G401 (cell line): Measurements from ENCODE around the gene CFAP157. TPM values are rescaled to one million over a fixed set of nuclear protein-coding genes. Genes with fewer than 3 reads are reported as not detected.

Source experiments
- DNase-seq: peaks from one replicate; pipeline ENCODE4 v3.0.0-alpha.2; 2015; ENCODE audit warnings: low spot score
- in situ Hi-C: cut with HindIII; loops from 2 replicates; pipeline ENCODE4 v1.10.0; 2016; ENCODE audit warnings: low sequenced_read_pairs, mixed read lengths
- total RNA-seq: library from RNA; depleted of rRNA; stranded (reverse); fragments of >200 nt; shearing (Covaris generic); gene quantifications from 2 replicates; pipeline ENCODE4 v1.2.3, GENCODE V29; 2014; rRNA removed

CFAP157 gene
- total RNA-seq = not detected in 2 replicates

DNA sequence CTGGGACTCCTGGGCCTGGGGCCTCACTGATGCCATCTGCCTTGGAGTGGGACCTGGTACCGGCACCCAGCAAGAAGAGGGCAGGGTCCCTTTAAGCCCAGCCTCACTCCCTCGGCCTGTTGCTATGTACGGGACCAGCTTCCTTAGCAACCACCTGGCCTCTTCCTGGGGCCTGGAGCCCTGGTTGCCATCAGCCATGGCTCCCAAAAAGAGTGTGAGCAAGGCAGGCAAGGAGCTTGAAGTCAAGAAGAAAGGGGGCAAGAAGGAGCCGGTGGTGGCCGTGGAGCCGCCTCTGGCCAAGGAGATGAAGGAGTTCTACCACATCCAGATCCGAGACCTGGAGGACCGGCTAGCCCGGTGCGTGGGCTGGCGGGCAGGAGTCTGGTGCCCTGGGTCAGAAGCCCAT lies at the start of gene CFAP157:
CFAP157 (plus strand) TSS at position 153 of the 406 bp plus-strand sequence; CDS start at position 197, 44 bp downstream.
- in situ Hi-C loops = no loop called here
- DNase-seq = no peak

DNA sequence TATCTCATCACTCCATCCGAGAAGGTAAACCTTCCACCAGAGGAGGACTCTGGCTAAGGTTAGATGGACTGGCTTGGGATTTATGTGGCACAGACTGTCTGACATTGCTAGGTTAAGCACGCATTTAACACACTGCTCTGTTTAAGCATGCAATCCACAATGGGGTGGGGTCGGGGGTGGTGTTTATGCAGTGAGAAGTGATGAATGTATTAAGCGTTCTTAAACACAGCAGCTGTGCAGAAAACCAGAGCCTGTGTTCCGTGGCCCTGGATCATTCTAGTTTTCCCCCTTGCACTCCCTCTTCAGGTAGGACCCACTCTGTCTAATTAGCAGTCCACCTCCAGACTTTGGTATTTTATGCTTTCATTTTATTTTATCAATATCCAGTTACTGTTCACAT lies 48.4 kb upstream of the CFAP157 start:
- no peak for DNase-seq
- in situ Hi-C loops = no loop called here

DNA sequence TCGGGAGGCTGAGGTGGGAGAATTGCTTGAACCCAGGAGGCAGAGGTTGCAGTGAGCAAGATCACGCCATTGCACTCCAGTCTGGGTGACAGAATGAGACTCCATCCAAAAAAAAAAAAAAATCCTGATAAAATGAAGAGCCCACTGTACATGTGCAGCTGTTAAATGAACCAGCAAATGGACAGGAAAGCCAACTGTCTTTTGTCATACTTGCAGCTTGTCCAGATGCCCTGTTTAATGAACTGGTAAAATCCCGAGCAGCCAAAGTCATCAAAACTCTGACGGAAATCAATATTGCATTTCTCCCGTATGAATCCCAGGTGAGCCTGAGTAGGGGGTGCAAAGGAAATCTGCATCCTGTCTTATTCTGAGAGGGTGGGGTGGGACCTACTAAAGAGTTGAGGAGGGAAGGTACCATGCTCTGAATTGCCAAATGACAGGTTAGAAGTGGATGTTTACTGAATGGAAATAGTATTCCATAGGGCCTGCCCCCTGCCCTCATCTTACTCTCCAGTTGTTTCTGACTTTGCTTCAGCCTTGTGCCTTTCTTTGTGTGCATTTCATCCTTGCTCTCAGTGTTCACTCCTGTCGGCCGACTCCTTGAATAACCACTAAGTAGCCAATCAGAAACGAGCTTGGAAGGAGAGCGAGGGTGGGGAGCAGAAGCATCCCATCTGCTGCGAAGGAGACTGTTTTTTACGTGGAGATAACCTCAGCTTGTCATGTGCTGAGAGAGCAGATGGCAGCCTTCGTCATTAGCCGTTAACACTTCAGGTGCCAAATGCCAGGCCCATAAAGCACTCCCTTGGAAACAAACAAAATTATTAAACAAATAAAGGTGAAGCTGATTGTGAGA lies 45.7 kb upstream of the CFAP157 start:
- in situ Hi-C loops = no loop called here
- peak; percentile 99 for DNase-seq

DNA sequence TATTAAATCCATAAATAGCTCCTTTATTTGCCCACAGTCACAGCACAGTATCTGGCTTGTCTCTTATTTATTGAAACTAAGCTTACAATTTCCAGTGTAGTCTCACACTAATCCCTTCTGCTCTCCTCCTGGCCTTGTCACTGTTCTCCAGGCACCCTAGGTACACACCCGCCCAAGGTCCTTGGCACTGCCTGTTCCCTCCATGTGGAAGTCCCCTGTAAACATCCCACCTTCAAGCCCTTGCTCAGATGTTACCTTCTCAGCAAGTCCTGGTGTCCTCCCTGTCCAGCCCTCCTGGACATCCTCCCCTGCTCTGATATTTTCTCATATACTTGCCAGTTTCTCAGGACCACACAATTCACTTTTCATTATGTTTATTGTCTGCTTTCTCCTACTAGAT lies 44.2 kb upstream of the CFAP157 start:
- in situ Hi-C loops = no loop called here
- DNase-seq = peak; percentile 57

DNA sequence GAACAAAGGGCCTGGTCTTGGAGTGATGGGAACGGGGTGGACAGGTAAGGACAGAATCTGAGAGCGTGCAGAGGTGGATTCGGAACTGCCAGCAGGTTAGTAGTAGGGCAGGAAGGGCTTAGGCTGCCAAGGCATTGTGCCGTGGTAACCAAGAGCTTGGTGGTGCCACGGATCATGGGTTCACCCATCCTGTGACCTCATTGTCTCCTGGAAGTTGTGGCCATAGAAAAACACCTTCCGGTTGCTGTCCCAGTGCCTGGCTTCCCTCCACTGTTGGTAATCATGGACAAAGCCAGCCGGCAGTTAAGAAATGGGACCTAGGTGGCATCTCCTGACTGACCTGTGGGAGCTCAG lies 42.5 kb upstream of the CFAP157 start:
- in situ Hi-C loops = no loop called here
- peak; percentile 52 for DNase-seq

DNA sequence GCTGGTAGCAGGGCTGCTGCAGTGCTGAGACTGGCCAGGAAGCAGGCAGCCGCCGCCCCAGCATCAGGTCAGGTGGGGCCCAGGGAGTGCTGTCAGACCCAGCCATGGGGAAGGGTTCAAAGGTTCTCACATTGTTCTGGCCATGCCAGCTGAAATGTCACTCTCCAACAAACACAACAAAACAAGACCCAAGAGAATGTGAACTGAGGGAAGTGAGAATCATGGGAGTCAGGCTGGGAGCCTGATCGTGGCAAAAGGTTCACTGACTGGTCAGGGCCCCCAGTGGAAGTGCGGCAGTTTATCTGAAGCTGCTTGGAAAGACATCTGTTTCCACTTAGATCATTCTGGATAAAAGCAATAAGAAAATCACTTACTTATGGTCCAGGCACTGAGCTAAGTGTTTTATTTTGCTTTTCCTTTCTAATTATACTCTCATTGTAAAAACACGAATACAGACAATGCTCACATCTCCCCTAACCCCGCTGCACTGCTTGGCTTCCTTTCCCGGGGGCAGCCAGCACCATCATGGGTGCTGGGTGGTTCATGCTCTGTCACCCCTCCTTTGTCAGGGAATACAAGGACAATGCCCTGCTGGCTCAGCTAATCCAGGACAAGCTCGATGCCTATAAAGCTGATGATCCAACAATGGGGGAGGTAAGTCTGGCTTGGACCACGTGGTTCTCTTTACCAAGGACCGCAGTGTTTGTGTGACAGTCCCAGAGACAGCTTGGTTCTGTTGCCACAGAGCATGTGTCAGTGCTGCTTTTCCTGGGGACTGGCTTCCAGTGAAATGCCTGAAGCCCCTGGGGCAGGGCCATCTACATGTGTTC lies 41.9 kb upstream of the CFAP157 start:
- in situ Hi-C loops = no loop called here
- DNase-seq = peak; percentile 73

DNA sequence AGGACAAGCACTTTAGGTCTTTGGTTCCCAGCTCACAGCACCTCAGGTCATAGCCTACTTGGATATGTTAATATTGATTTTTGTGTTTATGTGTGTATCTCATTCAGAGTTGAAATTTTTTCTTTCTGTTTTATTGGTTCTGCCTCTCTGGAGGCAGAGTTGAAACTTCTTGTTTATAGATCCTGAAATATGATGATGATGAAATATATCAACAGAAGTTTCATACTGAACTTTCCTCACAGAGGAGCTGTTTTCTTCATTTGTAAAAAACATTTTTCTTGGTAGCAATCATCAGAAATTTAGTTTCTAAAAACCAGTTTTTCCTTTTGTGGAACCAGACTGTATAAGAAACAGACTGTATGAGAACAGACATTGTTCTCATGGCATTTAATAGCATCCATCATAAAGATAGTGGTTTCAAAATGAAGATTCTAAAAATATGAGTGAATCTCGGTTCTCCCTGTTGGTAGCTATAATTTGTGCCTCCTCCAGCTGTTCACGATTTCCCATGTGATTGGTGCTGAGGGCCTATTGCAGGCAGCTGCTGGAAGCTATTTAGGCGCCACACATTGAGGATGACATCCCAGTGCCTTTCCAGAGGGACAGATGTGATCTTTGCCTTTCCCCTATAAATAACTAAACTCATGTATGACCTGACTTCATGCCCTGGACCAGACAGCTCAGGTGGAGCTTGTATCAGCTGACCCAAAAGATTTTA lies 39.5 kb upstream of the CFAP157 start:
- in situ Hi-C loops = no loop called here
- no peak for DNase-seq

DNA sequence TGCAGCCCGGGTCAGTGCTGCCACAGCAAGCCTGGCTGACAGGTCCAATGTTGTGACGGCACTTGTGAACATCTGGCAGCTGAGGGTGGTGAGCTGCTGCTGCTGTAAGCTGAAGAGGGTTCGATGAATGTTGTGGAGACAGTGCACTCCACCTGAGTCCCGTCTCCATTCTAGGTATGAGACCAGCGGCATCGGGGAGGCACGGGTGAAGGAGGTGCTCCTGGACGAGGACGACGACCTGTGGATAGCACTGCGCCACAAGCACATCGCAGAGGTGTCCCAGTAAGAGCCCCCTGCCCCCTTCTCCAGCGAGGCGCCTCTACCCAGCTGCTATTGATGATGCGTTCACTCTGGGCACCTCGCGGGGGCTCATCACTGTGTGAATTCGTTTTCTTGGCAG lies 38.9 kb upstream of the CFAP157 start:
- in situ Hi-C loops = no loop called here
- no peak for DNase-seq

DNA sequence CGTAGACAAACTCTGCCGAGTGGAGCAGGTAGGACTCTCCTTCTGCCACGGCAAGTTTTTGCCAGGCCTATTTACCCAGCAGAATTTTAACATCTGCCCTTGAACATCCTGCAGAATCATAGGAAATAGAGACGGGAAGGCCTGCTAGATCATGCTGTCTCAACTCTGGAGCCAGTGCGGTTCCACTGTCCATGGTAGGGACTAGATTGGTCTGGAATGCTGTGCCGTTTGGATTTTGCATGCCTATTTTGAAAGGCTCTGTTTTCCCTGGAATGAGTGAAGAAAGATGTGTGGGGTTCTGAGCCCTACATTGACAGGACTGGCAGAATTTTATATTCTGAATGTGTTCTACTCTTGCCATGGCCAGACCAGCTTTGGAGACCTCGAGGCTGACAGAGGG lies 33.6 kb upstream of the CFAP157 start:
- in situ Hi-C loops = no loop called here
- DNase-seq = no peak

DNA sequence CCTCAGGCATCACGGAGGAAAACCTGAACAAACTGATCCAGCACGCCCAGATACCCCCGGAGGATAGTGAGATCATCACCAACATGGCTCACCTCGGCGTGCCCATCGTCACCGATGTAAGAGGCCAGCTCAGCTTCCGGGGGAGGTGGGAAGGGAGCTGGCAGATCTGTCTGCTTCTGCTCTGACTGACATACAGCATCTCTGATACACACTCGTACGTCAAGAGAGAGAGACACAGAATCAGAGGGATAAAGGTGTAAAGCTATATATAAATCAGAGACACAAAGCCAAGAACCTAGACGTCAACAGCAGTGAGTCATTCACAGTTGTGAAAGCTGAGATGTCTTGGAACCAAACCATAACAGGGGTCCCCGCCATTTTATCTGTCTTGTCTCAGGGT lies 30.1 kb upstream of the CFAP157 start:
- no peak for DNase-seq
- in situ Hi-C loops = no loop called here

DNA sequence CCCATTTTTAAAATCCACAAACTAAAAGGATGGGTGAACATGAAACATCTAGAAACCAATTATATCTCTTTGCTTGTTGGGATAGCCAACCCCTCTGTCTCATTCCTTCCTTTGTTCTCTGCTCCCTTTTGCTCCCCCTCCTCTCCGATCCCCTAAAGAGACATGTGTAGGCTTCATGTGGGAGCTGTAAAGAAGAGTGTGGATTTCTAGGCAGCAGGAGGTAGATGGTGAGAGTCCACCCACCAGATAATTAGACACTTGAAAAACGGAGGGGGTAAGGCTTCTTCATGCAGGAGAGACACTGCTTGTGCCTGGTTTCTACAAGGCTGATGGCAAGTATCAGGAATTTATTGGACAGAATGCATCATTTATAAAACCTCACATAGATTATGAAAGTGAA lies 27.3 kb upstream of the CFAP157 start:
- DNase-seq = no peak
- in situ Hi-C loops = no loop called here

DNA sequence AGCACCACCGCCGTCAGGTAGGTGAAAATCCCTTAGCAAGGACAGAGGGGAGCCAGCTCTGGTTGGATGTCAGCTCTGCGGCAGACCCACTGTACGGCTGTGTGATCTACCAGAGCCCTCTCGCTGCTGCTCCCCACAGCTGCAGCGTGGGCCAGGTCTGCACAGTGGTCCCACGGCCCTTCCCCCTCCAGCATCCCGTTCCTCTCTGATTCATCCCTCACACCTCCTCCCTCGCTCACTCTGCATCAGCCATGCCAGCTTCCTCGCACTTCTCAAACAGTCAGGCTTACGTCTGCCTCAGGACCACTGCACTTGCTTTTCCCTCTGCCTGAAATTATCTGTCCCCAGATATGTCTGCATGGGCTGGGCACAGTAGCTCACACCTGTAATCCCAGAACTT lies 26.6 kb upstream of the CFAP157 start:
- in situ Hi-C loops = no loop called here
- DNase-seq = no peak

DNA sequence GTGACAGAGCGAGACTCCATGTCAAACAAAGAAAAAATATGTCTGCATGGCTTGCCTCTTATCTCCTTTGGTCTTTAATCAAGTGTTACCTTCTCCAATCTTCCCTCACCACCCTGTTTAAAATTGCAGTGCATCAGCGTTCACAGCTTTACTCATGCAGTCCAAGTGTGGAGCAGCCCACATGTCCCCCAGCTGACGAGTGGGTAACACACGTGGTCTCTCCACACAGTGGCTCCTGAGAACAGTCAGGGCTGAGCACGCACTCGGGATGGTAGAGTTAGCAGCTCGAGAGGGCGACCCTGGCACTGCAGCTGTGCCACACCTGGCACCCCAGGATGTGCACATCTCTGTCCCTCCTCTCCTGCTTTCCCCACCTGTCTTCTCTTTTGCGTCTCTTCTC lies 25.9 kb upstream of the CFAP157 start:
- in situ Hi-C loops = no loop called here
- DNase-seq = no peak

DNA sequence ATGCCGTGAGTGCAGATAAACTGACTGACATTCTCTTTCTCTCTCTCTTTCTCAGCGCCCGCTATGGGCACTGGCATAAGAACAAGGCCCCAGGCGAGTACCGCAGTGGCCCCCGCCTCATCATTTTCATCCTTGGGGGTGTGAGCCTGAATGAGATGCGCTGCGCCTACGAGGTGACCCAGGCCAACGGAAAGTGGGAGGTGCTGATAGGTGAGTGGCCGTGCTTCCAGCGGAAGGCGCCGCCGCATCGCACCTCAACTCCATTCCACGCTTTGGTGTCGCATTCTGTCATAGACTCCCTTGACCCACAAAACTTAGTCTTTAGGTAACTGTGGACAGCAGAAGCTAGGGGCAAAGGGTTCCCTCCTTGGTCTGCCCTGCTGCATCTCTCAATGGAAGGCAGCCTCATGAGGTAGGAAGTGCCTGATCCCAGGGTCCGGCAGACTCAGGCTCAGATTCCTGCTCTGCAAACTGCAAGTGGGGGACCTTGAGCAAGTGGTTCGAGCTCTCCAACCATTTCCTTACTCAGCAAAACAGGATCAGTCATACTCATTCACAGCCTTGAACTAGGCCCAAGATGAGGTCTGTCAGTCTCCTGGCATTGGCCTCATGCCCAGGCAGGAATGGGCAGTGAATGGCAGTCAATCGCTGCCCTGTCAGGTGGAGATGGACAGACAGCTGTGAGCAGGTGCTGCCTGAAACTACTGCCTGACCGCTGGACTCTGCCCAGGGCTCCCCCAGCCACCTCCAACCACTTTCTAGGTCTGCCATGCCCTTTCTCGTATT lies 24.2 kb upstream of the CFAP157 start:
- in situ Hi-C loops = no loop called here
- peak; percentile 39 for DNase-seq

DNA sequence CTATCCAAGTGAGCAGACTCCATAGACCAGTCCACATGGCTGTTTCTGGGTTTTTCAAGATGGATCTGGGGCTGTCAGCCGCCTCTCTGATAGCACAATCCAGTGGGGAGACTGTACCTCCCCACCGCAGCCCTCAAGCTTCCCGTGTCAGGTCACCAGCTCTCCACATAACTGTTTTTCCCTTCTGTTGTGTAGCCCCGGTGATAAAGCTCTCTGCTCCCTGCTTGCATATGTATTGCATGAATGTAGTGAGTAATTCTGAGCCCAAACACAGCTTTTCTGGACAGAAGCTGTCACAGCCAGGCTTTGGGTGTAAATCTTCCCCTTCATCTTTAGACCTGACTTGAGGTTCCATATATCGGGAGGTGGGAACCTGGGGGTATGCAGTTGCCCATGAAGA lies 23.1 kb upstream of the CFAP157 start:
- no peak for DNase-seq
- in situ Hi-C loops = no loop called here

DNA sequence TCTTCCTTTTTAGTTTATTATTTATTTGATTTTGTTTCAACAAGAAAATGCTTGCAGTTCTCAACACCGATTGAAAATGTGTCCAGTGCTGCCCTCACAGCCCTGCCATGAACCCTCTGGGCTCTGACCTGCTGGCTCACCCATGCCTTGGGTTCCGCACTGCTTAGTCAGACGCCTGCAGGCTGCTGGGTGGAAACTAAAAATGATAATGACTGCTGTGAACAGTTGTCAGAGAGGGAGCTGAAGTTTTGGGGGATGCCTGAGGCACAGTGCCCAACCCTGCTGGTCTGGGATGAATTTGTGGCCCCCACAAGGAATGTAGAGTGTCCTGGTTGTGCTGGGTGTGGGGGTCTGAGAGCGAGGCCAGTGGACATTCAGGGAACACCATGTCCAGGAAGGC lies 22.2 kb upstream of the CFAP157 start:
- no peak for DNase-seq
- in situ Hi-C loops = no loop called here

DNA sequence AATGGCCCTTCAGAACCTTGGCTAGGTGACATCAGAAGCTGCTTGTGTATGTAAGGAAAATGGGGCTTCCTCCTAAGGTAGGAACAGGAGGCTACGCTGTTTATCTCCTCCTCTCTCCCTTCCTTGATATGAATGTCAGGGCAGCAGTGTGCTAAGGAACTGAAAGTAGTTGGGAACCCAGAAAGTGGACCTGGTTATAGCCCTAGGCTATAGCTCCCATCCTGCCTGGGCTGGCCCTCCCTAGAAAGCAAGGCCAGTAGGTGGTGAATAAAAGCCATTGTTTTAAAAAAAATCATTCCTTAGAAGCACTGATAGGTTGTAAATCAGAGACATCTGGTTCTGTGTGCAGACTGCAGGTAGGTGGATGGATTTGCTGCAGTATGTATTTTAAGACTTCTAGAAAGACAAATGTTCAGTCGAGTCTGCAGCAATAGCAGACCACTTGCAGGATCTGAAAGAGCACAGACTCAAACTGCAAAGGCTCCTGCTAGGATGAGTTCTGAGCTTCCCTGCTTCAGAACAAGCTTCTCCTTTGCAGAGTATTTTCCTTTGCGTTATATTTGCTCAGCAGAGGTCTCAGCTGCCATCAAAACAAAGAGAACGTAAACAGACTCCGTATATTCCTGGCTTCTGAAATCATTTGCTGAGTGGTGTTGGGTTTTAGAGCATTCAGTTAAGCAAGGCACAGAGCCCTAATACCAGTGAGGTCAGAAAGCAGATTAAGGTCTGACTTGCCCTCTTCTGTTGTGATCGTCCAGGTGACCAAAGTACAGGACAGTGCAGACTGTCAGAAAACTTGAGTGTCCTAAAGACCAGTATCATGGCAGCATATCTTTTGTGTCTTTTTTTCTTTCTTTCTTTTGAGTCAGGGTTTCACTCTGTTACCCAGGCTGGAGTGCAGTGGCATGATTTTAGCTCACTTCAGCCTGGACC lies 20.1 kb upstream of the CFAP157 start:
- in situ Hi-C loops = no loop called here
- no peak for DNase-seq

DNA sequence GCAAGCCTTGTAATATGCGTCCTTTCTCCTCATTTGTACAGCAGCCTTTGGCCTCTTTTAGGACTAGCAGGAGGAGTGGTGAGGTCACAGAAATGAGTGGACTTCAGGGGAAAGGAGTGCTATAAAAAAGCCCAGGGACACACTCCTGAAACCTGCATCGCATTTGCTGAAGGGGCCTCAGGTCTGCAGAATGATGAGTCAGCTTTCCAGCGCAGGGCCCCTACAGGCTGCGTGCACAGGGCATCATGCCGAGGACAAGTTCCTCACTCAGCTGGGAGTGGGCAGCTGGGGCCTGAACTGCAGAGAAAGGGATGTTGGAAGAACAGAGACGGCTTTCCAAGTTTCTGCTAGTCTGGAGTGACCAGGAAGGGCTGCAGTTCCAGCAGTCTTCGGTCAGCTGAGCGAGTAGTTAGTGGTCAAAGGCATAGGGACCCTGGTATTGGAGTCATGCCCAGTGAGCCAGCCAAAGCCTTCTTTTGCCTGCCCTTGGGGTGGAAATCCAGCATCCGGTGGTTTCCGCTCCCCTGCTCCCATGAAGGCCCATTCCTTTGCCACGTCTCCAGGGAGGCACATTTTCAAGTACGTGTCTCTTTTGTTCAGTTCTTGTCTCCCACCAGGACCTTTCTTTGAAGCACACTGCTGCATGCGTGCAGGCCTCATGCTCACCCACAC lies 17.3 kb upstream of the CFAP157 start:
- no peak for DNase-seq
- in situ Hi-C loops = no loop called here
